HL-60 (cell line): ENCODE data around the gene DHX38.

Source experiments
- CTCF ChIP-seq: IDR thresholded peaks from one replicate; pipeline ENCODE4 v1.5.1; 2011; ENCODE audit warnings: low read length, control low read depth, inconsistent platforms; ENCODE audit not compliant: insufficient read depth
- POLR2AphosphoS5 ChIP-seq: IDR thresholded peaks from 2 replicates; pipeline ENCODE4 v1.6.1; 2012; ENCODE audit warnings: low read depth
- REST ChIP-seq: IDR thresholded peaks from 2 replicates; pipeline ENCODE4 v1.6.1; 2012; ENCODE audit warnings: low read depth; ENCODE audit not compliant: insufficient replicate concordance

GRCh38 chr16:72094266-72094610 lies 591 bp downstream of the DHX38 start:
- TF ChIP-seq POLR2AphosphoS5 (no peak), CTCF (no peak), REST (no peak)
